H9 (cell line): ENCODE data around the gene UGT1A5. TPM values are rescaled to one million over a fixed set of nuclear protein-coding genes. Genes with fewer than 3 reads are reported as not detected.

Experiments
- DNase-seq: peaks from one replicate; pipeline ENCODE4 v3.0.0-alpha.2; 2017
- H2AFZ ChIP-seq: one replicate; pipeline ENCODE4 v1.6.1; 2013; ENCODE audit warnings: mild to moderate bottlenecking, low read length, control low read depth, moderate library complexity
- H2AK5ac ChIP-seq: 2 replicates; pipeline ENCODE4 v1.6.1; 2013; ENCODE audit warnings: low read length, control low read depth, mixed read lengths; ENCODE audit not compliant: insufficient read length
- H2BK120ac ChIP-seq: one replicate; pipeline ENCODE4 v1.6.1; 2013; ENCODE audit warnings: low read depth, mild to moderate bottlenecking, low read length, control low read depth, inconsistent platforms; ENCODE audit not compliant: poor library complexity, severe bottlenecking
- H2BK12ac ChIP-seq: 2 replicates; pipeline ENCODE4 v1.6.1; 2013; ENCODE audit warnings: low read length, control low read depth, mixed read lengths, low read depth; ENCODE audit not compliant: insufficient read length
- H2BK15ac ChIP-seq: 2 replicates; pipeline ENCODE4 v1.6.1; 2013; ENCODE audit warnings: low read depth, low read length, control low read depth
- H2BK20ac ChIP-seq: one replicate; pipeline ENCODE4 v1.6.1; 2013; ENCODE audit warnings: low read depth, mild to moderate bottlenecking, low read length, control low read depth, inconsistent platforms; ENCODE audit not compliant: poor library complexity, severe bottlenecking
- H2BK5ac ChIP-seq: 2 replicates; pipeline ENCODE4 v1.6.1; 2013; ENCODE audit warnings: low read length, control low read depth, mixed read lengths; ENCODE audit not compliant: insufficient read length
- H3K14ac ChIP-seq: 2 replicates; pipeline ENCODE4 v1.6.1; 2013; ENCODE audit warnings: low read length, control low read depth; ENCODE audit not compliant: insufficient read depth
- H3K18ac ChIP-seq: 2 replicates; pipeline ENCODE4 v1.6.1; 2013; ENCODE audit warnings: low read depth, mild to moderate bottlenecking, mixed read lengths, low read length, control low read depth; ENCODE audit not compliant: insufficient read length
- H3K23ac ChIP-seq: 2 replicates; pipeline ENCODE4 v1.6.1; 2013; ENCODE audit warnings: low read length, control low read depth, mixed read lengths, low read depth; ENCODE audit not compliant: insufficient read length
- H3K23me2 ChIP-seq: 2 replicates; pipeline ENCODE4 v1.6.1; 2013; ENCODE audit warnings: low read depth, mild to moderate bottlenecking, mixed read lengths, low read length, control low read depth; ENCODE audit not compliant: insufficient read length, poor library complexity, severe bottlenecking
- H3K27ac ChIP-seq: 2 replicates; pipeline ENCODE4 v1.5.1; 2013; ENCODE audit warnings: low read length, control low read depth, mixed read lengths, low read depth; ENCODE audit not compliant: insufficient read length
- H3K27me3 ChIP-seq: 2 replicates; pipeline ENCODE4 v1.6.1; 2013; ENCODE audit warnings: low read length, control low read depth, inconsistent platforms; ENCODE audit not compliant: insufficient read depth
- H3K4ac ChIP-seq: 2 replicates; pipeline ENCODE4 v1.6.1; 2013; ENCODE audit warnings: low read depth, mild to moderate bottlenecking, control low read depth, inconsistent platforms, low read length, moderate library complexity
- H3K4me1 ChIP-seq: 2 replicates; pipeline ENCODE4 v1.6.1; 2013; ENCODE audit warnings: low read length, control low read depth, inconsistent platforms; ENCODE audit not compliant: insufficient read depth
- H3K4me2 ChIP-seq: 2 replicates; pipeline ENCODE4 v1.6.1; 2013; ENCODE audit warnings: low read length, control low read depth, mixed read lengths; ENCODE audit not compliant: insufficient read length, insufficient read depth
- H3K56ac ChIP-seq: 2 replicates; pipeline ENCODE4 v1.6.1; 2013; ENCODE audit warnings: low read depth, mild to moderate bottlenecking, mixed read lengths, low read length, control low read depth; ENCODE audit not compliant: insufficient read length
- H3K79me1 ChIP-seq: 2 replicates; pipeline ENCODE4 v1.6.1; 2013; ENCODE audit warnings: low read depth, mild to moderate bottlenecking, moderate library complexity, low read length, control low read depth, inconsistent platforms; ENCODE audit not compliant: insufficient read depth, poor library complexity, severe bottlenecking
- H3K79me2 ChIP-seq: 2 replicates; pipeline ENCODE4 v1.6.1; 2013; ENCODE audit warnings: low read length, control low read depth, inconsistent platforms; ENCODE audit not compliant: insufficient read depth
- H3K9ac ChIP-seq: 2 replicates; pipeline ENCODE4 v1.6.1; 2013; ENCODE audit warnings: low read length, control low read depth, mixed read lengths; ENCODE audit not compliant: insufficient read length; ENCODE audit errors: extremely low read depth
- H3K9me3 ChIP-seq: one replicate; pipeline ENCODE4 v1.6.1; 2013; ENCODE audit warnings: low read depth, low read length, inconsistent platforms; ENCODE audit not compliant: control insufficient read depth
- H3T11ph ChIP-seq: one replicate; pipeline ENCODE4 v1.6.1; 2013; ENCODE audit warnings: mild to moderate bottlenecking, low read length, control low read depth, inconsistent platforms
- H4K20me1 ChIP-seq: one replicate; pipeline ENCODE4 v1.6.1; 2013; ENCODE audit not compliant: control insufficient read depth, insufficient read length, insufficient read depth
- H4K5ac ChIP-seq: 2 replicates; pipeline ENCODE4 v1.6.1; 2013; ENCODE audit warnings: low read depth, mild to moderate bottlenecking, mixed read lengths, low read length, control low read depth; ENCODE audit not compliant: insufficient read length
- H4K8ac ChIP-seq: replicated peaks from 2 replicates; pipeline ENCODE4 v1.6.1; 2013; ENCODE audit warnings: low read length, control low read depth, mixed read lengths, low read depth; ENCODE audit not compliant: insufficient read length
- H4K91ac ChIP-seq: 2 replicates; pipeline ENCODE4 v1.6.1; 2013; ENCODE audit warnings: low read depth, mild to moderate bottlenecking, moderate library complexity, mixed read lengths, low read length, control low read depth; ENCODE audit not compliant: insufficient read length
- H3K27ac Mint-ChIP-seq, 3 experiments: 2 replicates in 2 of 3; 3 replicates in 1 of 3; pipeline ENCODE4 v1.8.0; 2020 to 2021; ENCODE audit warnings: mixed read lengths in 3 of 3, mild to moderate bottlenecking in 1 of 3, moderate library complexity in 1 of 3
- H3K27me3 Mint-ChIP-seq: 2 replicates; pipeline ENCODE4 v1.8.0; 2021; ENCODE audit warnings: low read depth, mild to moderate bottlenecking, moderate library complexity, mixed read lengths
- H3K36me3 Mint-ChIP-seq, 3 experiments: 2 replicates in 2 of 3; 3 replicates in 1 of 3; pipeline ENCODE4 v1.8.0; 2020 to 2021; ENCODE audit warnings: low read depth in 3 of 3, mixed read lengths in 3 of 3; ENCODE audit not compliant: insufficient read depth in 1 of 3
- H3K4me1 Mint-ChIP-seq, 2 experiments: 2 replicates each; pipeline ENCODE4 v1.8.0; 2020; ENCODE audit warnings: mixed read lengths in 2 of 2
- H3K4me3 Mint-ChIP-seq, 2 experiments: 2 replicates in 1 of 2; 3 replicates in 1 of 2; pipeline ENCODE4 v1.8.0; 2020 to 2021; ENCODE audit warnings: mild to moderate bottlenecking in 2 of 2, mixed read lengths in 2 of 2, moderate library complexity in 1 of 2
- H3K9me3 Mint-ChIP-seq, 2 experiments: 2 replicates in 1 of 2; 3 replicates in 1 of 2; pipeline ENCODE4 v1.8.0; 2020; ENCODE audit warnings: mild to moderate bottlenecking in 2 of 2, mixed read lengths in 2 of 2, moderate library complexity in 1 of 2
- WGBS: extraction: QIAGEN DNeasy Blood & Tissue Kit; methylation state at CpG from one replicate; pipeline ENCODE4 v1.1.7; 2013; ENCODE audit warnings: missing lambda C conversion rate, low lambda C conversion rate, mixed read lengths; ENCODE audit not compliant: insufficient read length; ENCODE audit errors: extremely low coverage; 5-methylcytosine and 5-hydroxymethylcytosine counted together
- total RNA-seq: library from RNA; stranded (reverse); gene quantifications from 2 replicates; pipeline ENCODE4 v1.2.1, GENCODE V29; 2021
- TF ChIP-seq, protein P1 (sequence below): fragments of 200-600 bp; sonication (generic); conservative IDR thresholded peaks from 3 replicates; pipeline ENCODE4 v1.8.0; 2021; ENCODE audit warnings: antibody characterized with exemption, mild to moderate bottlenecking

UGT1A5 gene
- total RNA-seq, 1 experiment from 2014 or later, result not detected

DNA sequence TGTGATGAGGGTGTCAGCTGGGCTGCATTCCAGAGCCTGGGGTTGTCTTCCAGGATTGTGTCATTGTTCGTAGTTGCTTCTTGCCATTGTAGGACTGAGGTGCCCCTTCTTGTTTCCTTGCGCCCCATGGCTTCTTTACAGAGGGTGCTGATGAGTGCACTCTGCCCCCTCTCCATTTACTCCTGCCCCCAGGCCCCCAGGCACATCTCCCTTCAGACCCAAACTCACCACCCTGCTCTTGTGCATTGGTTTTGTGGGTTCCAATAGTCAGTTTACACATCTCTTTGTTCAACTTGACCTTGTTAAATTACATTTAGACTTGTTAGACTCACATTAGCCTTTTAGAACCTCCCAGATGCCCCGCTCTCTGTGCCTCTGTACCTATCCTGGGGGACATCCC, 108.5 kb downstream of the UGT1A5 start:
- TF ChIP-seq, protein P1, sequence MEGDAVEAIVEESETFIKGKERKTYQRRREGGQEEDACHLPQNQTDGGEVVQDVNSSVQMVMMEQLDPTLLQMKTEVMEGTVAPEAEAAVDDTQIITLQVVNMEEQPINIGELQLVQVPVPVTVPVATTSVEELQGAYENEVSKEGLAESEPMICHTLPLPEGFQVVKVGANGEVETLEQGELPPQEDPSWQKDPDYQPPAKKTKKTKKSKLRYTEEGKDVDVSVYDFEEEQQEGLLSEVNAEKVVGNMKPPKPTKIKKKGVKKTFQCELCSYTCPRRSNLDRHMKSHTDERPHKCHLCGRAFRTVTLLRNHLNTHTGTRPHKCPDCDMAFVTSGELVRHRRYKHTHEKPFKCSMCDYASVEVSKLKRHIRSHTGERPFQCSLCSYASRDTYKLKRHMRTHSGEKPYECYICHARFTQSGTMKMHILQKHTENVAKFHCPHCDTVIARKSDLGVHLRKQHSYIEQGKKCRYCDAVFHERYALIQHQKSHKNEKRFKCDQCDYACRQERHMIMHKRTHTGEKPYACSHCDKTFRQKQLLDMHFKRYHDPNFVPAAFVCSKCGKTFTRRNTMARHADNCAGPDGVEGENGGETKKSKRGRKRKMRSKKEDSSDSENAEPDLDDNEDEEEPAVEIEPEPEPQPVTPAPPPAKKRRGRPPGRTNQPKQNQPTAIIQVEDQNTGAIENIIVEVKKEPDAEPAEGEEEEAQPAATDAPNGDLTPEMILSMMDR, result no peak
- H3K27me3 Mint-ChIP-seq, result peaks cover 1% of the 10 kb centered on the region; the same call in 1 of the 2 replicates
- Histone ChIP-seq H3K23me2 (no peaks in the 10 kb centered on the region), H3K27ac (no peak overlapping the region), H2BK12ac (no peak overlapping the region), H3T11ph (no peak overlapping the region), H3K4me1 (no peaks in the 10 kb centered on the region), H3K4me2 (no peak overlapping the region), H3K18ac (no peak overlapping the region), H2AK5ac (no peak overlapping the region), H4K91ac (no peak overlapping the region), H3K9ac (no peak overlapping the region), H4K20me1 (no peaks in the 10 kb centered on the region), H3K56ac (no peak overlapping the region), H3K9me3 (no peaks in the 10 kb centered on the region), H3K4ac (no peak overlapping the region), H3K79me2 (no peaks in the 10 kb centered on the region), H2AFZ (no peak overlapping the region), H3K14ac (no peak overlapping the region), H3K79me1 (no peaks in the 10 kb centered on the region), H3K23ac (no peak overlapping the region), H4K8ac (no peak overlapping the region), H2BK5ac (no peak overlapping the region), H4K5ac (no peak overlapping the region), H2BK20ac (no peak overlapping the region), H3K27me3 (no peaks in the 10 kb centered on the region), H2BK120ac (no peak overlapping the region), H2BK15ac (no peak overlapping the region)
- no CpG with 5 or more reads among the region's 3 CpGs for WGBS
- H3K9me3 Mint-ChIP-seq, result peaks cover 2 to 3% of the 10 kb centered on the region in 2 experiments; a peak in 3 of 5 replicates
- no peak for DNase-seq
- H3K27ac Mint-ChIP-seq, result no peak overlapping the region; a peak in 2 of 7 replicates
- H3K36me3 Mint-ChIP-seq, result no peaks in the 10 kb centered on the region
- H3K4me1 Mint-ChIP-seq, result no peaks in the 10 kb centered on the region; a peak in 1 of 4 replicates
- peak overlapping the region in 1 of 2 experiments; percentile 25; a peak in 1 of 5 replicates for H3K4me3 Mint-ChIP-seq
